GM10847 (cell line): ENCODE data around the gene MT1B.

ENCODE experiments used
- POLR2A ChIP-seq: IDR thresholded peaks from 2 replicates; pipeline ENCODE4 v1.6.1; 2011; ENCODE audit not compliant: insufficient read length; ENCODE audit errors: extremely low read depth

The MT1B gene

GRCh38 chr16:56647641-56648431 is 3.9 kb upstream of the MT1B start:
- TF ChIP-seq POLR2A, result no peak

- no peak for TF ChIP-seq POLR2A
Observed at GRCh38 chr16:56649271-56649670, 2.4 kb upstream of the MT1B start.

- TF ChIP-seq POLR2A, result no peak
Observed at GRCh38 chr16:56649820-56650219, 1.9 kb upstream of the MT1B start.

GRCh38 chr16:56652600-56652999 is 914 bp downstream of the MT1B start:
- TF ChIP-seq POLR2A, result no peak

GRCh38 chr16:56653218-56653617 is 1.5 kb downstream of the MT1B start:
- no peak for TF ChIP-seq POLR2A

- no peak for TF ChIP-seq POLR2A
Observed at GRCh38 chr16:56657555-56658326, 6.1 kb downstream of the MT1B start, which contains the start of gene MT1F. Gene MT1F, plus strand, starts transcription at chr16:56657959. Its CDS starts 100 bp downstream, at chr16:56658059.

GRCh38 chr16:56658327-56658875 is 6.7 kb downstream of the MT1B start:
- TF ChIP-seq POLR2A, result no peak

- TF ChIP-seq POLR2A, result no peak
Observed at GRCh38 chr16:56662357-56663354, 11.0 kb downstream of the MT1B start.

- no peak for TF ChIP-seq POLR2A
Observed at GRCh38 chr16:56664506-56664905, 12.8 kb downstream of the MT1B start.

GRCh38 chr16:56667581-56668571 is 16.2 kb downstream of the MT1B start, which contains the start of gene MT1G:
Gene MT1G, minus strand, starts transcription at chr16:56668065. Its CDS starts 72 bp downstream, at chr16:56667993.
- no peak for TF ChIP-seq POLR2A

- TF ChIP-seq POLR2A, result no peak
Observed at GRCh38 chr16:56669005-56669839, 17.5 kb downstream of the MT1B start, which contains the start of gene MT1H. Gene MT1H, plus strand, starts transcription at chr16:56669814. Its CDS starts 71 bp downstream, at chr16:56669885.

GRCh38 chr16:56669840-56670619 is 18.3 kb downstream of the MT1B start:
- no peak for TF ChIP-seq POLR2A

- TF ChIP-seq POLR2A, result no peak
Observed at GRCh38 chr16:56670620-56670934, 18.9 kb downstream of the MT1B start.
